ENCODE data around the gene POLDIP3.
"Not testable (repeated sequence)": the region's sequence is repeated elsewhere in the genome, so short reads cannot be mapped to it uniquely, and the experiment has no call there.

The POLDIP3 gene

DNA sequence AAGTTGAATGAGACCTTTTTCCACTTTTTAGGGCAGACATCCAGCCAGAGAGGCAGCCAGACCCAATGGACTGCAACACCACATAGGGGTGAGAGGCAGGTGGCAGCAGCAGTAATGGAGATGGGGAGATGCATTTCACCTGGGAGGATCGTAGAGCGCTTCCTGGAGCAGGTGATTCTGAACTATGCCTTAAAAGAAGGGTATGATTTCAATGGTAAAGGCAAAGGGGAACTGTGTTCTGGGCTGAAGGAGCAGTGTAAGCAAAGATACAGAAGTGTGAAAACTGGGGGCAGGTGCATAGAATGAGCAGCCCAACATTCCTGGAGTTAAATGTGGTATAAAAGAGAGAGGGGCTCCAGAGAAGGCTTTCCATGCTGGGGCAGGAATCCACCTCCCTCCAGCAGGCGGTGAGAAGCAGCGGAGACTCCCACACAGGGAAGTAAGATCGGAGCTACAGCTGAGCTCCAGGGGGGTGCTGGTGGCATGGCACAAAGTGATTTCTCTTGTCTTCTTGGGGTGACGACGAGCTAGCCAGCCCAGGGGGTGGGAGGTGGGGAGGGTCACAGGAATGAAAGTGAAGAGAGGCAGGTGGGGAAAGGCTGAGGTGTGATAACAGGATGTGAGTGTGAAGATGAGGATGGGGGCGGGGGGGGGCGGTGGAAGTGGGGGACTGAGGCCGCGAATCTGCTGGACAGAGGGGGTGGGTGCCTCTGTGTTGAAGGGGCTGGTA lies 65.2 kb downstream of the POLDIP3 start:
- DNase-seq: no peak

DNA sequence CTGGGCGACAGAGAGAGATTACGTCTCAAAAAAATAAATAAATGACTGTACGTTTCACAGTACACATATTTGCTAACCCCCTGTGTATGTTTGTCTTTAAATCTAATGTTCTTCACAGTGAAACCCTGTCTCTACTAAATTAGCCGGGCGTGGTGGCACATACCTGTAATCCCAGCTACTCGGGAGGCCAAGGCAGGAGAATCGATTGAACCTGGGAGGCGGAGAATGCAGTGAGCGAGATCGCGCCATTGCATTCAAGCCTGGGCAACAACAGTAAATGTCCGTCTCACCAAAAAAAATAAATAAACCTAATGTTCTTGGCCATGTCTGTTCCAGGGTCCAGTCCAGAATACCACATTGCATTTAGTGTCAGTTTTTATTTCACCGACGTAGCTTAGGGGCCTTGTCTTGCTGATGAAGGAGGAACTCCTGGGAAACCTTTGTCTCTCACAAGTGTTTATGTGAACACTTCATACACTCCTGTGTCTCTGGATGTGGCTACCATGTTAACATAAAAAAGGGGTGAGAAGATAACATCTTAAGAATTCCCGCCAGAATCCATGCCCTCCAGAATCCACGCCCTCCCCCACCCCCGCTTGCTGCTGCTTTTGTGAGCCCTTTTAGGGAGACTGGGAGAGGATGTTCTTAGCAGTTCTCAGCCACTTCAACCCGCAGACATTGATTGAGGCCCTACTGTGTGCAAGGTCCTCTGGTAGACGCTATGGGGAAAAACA lies 65.9 kb downstream of the POLDIP3 start:
- no peak for DNase-seq

DNA sequence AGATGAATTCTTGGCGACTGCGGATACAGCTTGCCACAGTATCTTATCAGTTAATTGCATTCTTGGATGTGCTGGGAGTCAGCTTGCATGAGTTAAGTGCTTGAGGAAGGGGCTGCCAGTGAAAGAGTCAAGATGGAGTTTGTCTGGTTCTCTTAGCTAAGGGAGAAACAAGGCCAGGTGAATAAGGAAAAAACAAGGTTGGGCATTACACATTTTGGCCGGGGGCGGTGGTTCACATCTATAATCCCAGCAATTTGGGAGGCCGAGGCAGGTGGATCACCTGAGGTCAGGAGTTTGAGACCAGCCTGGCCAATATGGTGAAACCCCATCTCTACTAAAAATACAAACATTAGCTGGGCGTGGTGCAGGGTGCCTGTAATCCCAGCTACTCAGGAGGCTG lies 66.6 kb downstream of the POLDIP3 start:
- not testable (repeated sequence) for DNase-seq

DNA sequence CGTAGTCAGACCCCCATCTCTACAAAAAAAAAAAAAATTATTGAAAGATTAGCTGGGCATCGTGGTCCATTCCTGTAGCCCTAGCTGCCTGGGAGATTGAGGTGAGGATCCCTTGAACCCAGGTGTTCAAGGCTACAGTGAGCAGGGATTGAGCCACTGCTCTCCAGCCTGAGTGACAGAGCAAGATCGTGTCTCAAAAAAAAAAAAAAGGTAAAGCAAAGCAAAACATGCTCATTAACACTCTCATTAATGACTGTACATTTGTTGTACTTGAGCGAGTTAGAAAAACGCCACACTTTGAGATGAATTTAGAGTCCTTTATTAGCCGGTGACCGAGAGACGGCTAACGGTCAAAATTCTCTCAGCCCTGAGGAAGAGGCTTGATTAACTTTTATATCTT lies 67.1 kb downstream of the POLDIP3 start:
- DNase-seq: no peak

DNA sequence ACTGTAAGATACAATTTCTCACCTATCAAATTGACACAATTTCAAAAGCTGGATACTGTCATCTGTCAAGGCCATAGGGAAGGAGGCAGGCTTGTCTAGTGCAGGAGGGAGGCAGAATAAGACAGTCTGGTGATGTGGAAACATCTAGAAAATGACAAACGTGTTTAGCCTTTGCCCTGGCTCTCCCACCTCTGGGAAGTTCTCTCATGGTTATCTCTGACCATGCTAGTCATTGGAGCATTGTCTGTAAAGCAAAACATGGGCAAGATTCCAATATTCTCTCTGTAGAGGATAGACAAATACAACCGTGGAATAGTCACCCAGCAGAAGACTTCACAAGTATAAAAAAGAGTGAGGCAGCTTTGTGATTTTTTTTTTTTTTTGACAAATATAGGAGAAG lies 70.0 kb downstream of the POLDIP3 start:
- DNase-seq: no peak

DNA sequence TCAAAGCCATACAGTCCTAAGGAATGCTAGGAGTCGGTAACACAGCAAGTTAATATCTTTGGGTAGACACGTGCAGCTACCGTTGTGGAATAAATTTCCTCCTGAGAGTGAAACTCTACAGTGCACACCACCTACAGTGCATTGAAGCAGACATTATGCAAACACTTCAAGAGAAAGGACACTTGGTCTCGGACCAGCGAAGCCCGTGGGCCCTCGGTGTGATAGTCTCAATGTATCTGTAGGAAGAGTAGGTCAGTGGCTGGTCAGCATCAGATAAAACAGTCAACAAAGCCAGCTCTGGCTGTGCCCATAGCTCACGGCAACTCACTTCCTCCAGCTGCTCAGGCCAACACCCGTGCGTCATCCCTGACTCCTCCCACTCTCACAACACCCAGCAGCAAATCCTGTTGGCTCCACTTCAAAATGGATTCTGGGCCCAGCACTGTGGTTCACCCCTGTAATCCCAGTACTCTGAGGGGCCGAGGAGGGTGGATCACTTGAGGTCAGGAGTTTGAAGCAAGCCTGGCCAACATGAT lies 75.4 kb downstream of the POLDIP3 start:
- not testable (repeated sequence) for DNase-seq

DNA sequence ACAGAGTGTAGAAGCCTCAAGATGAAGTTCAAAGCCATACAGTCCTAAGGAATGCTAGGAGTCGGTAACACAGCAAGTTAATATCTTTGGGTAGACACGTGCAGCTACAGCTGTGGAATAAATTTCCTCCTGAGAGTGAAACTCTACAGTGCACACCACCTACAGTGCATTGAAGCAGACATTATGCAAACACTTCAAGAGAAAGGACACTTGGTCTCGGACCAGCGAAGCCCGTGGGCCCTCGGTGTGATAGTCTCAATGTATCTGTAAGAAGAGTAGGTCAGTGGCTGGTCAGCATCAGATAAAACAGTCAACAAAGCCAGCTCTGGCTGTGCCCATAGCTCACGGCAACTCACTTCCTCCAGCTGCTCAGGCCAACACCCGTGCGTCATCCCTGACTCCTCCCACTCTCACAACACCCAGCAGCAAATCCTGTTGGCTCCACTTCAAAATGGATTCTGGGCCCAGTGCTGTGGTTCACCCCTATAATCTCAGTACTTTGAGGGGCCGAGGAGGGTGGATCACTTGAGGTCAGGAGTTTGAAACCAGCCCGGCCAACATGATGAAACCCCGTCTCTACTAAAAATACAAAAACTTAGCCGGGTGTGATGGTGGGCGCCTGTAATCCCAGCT lies 77.4 kb downstream of the POLDIP3 start:
- DNase-seq: not testable (repeated sequence)

DNA sequence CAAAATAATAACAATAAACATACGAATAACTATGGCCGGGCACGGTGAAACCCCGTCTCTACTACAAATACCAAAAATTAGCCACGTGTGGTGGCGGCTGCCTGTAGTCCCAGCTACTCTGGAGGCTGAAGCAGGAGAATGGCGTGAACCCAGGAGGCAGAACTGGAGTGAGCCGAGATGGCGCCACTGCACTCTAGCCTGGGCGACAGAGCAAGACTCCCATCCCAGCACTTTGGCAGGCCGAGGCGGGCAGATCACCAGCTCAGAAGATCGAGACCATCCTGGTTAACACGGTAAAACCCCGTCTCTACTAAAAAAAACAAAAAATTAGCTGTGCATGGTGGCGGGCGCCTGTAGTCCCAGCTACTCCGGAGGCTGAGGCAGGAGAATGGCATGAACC lies 78.0 kb downstream of the POLDIP3 start:
- DNase-seq: not testable (repeated sequence)

DNA sequence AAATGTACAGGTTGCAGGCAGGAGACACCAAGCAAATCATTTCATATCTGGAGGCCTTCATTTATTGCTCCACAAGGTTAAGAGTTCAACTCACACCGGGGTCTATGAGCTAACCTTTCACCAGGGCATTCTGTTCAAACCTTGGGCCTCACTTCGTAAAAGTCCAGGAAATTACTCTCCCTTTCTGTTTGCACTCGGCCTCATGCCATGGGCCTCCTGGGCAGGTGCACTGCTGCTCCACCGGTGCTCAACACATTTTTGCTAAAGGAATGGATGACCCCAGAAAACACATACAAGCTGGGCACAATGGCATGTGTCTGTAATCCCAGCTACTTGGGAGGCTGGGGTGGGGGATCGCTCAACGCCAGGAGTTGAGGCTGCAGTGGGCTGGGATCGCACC lies 78.5 kb downstream of the POLDIP3 start:
- DNase-seq: no peak

DNA sequence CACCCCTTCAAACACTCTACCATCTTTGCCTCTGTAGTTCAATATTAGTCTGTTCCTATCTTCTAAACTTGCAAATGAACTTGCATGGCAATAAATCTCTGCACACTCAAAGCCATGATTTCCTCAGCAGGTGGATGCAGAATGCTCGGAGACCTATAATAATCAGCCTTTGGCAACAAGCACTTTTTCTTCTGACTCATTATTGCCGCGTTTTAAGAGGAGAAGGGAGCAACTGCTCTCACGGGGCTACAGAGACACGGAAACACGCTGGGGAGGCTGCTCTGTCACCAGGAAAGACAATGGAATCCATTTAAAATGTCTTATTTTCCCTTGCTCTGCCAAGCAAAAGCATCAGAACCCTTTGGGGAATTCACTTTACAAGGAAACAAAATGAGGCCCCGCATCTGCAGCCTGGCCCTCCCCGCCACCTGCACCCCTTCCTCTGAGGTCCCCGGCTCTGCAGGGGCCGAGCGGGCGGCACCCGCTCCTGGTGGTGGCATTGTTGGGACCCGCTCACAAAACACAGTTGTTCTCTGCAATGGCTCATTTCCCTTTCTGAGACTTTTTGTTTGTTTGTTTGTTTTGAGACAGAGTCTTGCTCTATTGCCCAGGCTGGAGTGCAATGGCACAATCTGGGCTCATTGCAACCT lies 79.5 kb downstream of the POLDIP3 start:
- DNase-seq: not testable (repeated sequence)

Data from NCI-H510A treated with DMSO at 0.1 percent for 48 hours (cell line).